ENCODE results near the gene S100A7. TPM values are rescaled to one million over a fixed set of nuclear protein-coding genes. Genes with fewer than 3 reads are reported as not detected.

The S100A7 gene
- not detected for total RNA-seq

DNA sequence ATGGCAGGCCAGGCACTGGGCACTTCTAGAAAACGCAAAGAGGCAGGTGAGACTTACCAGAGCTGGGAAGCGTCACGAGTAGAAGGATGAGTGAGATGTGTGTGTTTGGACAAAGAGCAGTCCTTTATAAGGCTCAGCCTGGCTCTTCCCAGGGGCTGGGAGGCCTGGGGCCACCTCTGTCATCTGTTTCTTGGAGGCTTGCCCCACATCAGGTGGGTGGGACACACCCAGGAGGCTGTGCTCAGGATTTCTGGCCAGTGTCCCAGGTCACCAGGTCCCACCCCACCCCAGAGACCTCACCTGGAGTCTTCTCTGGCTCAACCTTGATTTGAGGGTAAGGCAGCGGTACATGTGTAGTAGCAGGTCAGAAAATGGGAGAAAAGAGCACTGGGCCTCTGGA, at the start of gene S100A7:
Gene S100A7, minus strand, starts transcription at position 101 of the 400 bp plus-strand sequence. CDS start 1,638 bp downstream, outside the sequence.

DNA sequence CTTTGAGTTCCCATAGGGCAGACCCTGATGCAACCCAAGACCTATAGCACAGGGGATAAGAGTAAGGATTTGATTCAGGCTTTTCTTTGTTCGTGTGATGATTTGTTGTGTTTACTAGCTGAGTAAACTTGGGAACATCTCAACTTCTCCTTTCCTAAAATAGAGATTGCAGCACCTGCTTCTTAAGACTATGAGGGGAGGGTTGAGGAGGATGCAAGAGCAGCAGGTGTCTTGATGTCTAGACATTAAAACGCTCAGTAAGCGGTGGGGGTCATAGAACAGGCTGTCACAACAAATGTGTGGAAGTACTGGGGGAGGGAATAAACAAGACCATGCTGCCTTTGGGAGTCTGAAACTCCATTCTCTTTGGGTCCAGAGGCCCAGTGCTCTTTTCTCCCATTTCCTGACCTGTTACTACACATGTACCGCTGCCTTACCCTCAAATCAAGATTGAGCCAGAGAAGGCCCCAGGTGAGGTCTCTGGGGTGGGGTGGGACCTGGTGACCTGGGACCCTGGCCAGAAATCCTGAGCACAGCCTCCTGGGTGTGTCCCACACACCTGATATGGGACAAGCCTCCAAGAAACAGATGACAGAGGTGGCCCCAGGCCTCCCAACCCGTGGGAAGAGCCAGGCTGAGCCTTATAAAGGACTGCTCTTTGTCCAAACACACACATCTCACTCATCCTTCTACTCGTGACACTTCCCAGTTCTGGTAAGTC, 44.4 kb downstream of the S100A7 start, which contains the start of gene S100A7A:
Gene S100A7A, plus strand, starts transcription at position 671 of the 721 bp plus-strand sequence. CDS start 1,563 bp downstream, outside the sequence.

Other genes starting within 250 kb of the S100A7 start
- gene PRR9, start 243.1 kb downstream of the S100A7 start, total RNA-seq: not detected
- not detected for gene LORICRIN, start 201.0 kb downstream of the S100A7 start, total RNA-seq
- not detected for gene PGLYRP3, start 147.7 kb downstream of the S100A7 start, total RNA-seq
- not detected for gene PGLYRP4, start 111.8 kb downstream of the S100A7 start, total RNA-seq
- gene S100A9, start 102.8 kb downstream of the S100A7 start, total RNA-seq: 9.1 TPM
- 1.6 TPM for gene S100A12, start 85.0 kb downstream of the S100A7 start, total RNA-seq
- gene S100A8, start 69.6 kb downstream of the S100A7 start, total RNA-seq: 1.6 TPM
- gene S100A7A, start 44.1 kb downstream of the S100A7 start, total RNA-seq: not detected
- gene S100A6, start 75.3 kb upstream of the S100A7 start, total RNA-seq: 7.2 TPM
- not detected for gene S100A5, start 80.3 kb upstream of the S100A7 start, total RNA-seq
- 1.3 TPM for gene S100A4, start 85.2 kb upstream of the S100A7 start, total RNA-seq
- not detected for gene S100A3, start 88.6 kb upstream of the S100A7 start, total RNA-seq
- gene S100A2, start 105.2 kb upstream of the S100A7 start, total RNA-seq: not detected
- gene S100A16, start 152.5 kb upstream of the S100A7 start, total RNA-seq: 9.7 TPM
- not detected for gene S100A14, start 155.7 kb upstream of the S100A7 start, total RNA-seq
- gene S100A13, start 166.9 kb upstream of the S100A7 start, total RNA-seq: 3.4 TPM
- gene S100A1, start 167.8 kb upstream of the S100A7 start, total RNA-seq: 0.94 TPM
- 129 TPM for gene CHTOP, start 173.4 kb upstream of the S100A7 start, total RNA-seq
- 30.7 TPM for gene SNAPIN, start 198.1 kb upstream of the S100A7 start, total RNA-seq
- 161 TPM for gene ILF2, start 210.3 kb upstream of the S100A7 start, total RNA-seq
- gene NPR1, start 218.0 kb upstream of the S100A7 start, total RNA-seq: under 0.01 TPM